K562 (cell line): ENCODE measurements around the gene GEMIN5. TPM values are rescaled to one million over a fixed set of nuclear protein-coding genes. Genes with fewer than 3 reads are reported as not detected.

Experiments
- ATAC-seq: fragments of 200-7000 bp; cut with Tn5 transposase; 3 replicates; pipeline ENCODE4 v1.9.1; 2020; ENCODE audit warnings: moderate library complexity
- BruUV-seq: library from RNA; stranded (reverse); fragments of 400-500 nt; replicated peaks from 2 replicates; lab custom pipeline; 2021; lab: Mats Ljungman, UMichigan
- CTCF ChIA-PET: fragments of 300-600 bp; formaldehyde crosslinking; extraction: SDS; loops from one replicate; lab custom pipeline; 2021; ENCODE audit warnings: low intra/inter-chr PET ratio; lab: Yijun Ruan, JAX
- POLR2A ChIA-PET: fragments of 300-600, 350-650 bp; sonication (Branson Sonifier 250); formaldehyde crosslinking; extraction: SDS; loops from one replicate; lab custom pipeline; 2021; ENCODE audit warnings: antibody characterized with exemption, inconsistent platforms; lab: Yijun Ruan, JAX
- DNase-seq, 4 experiments: peaks; one replicate each; pipeline versions ENCODE4 v3.0.0 to v3.0.0-alpha.2; 2011 to 2018; ENCODE audit warnings: low spot score in 3 of 4, mixed read lengths in 3 of 4; ENCODE audit errors: extremely low read depth in 1 of 4
- FAIRE-seq: peaks from 2 replicates; lab custom pipeline; 2011; peaks lifted over from hg19 to GRCh38; lab: Jason Lieb, UNC
- H2AFZ ChIP-seq: 2 replicates; pipeline ENCODE4 v1.6.0; 2011; ENCODE audit warnings: low read depth, low read length, control low read depth, inconsistent platforms
- H3K27ac ChIP-seq: fragments of 200-600 bp; 3 replicates; pipeline ENCODE4 v1.8.0; 2011; ENCODE audit warnings: low read depth, mild to moderate bottlenecking, control low read depth, inconsistent platforms, low read length, moderate library complexity, mixed read lengths; ENCODE audit errors: extremely low read depth
- H3K27me3 ChIP-seq, 2 experiments: fragments of 300-600 bp in 1 of 2; 2 replicates in 1 of 2; 3 replicates in 1 of 2; pipeline versions ENCODE4 v1.6.0 to v1.8.0; 2011; ENCODE audit warnings: inconsistent platforms in 2 of 2, low read length in 2 of 2, mild to moderate bottlenecking in 1 of 2, mixed read lengths in 1 of 2, moderate library complexity in 1 of 2; ENCODE audit not compliant: control insufficient read depth in 2 of 2, insufficient read depth in 2 of 2
- H3K36me3 ChIP-seq: fragments of 300-600 bp; 3 replicates; pipeline ENCODE4 v1.8.0; 2011; ENCODE audit warnings: mild to moderate bottlenecking, low read length, inconsistent platforms; ENCODE audit not compliant: control insufficient read depth, insufficient read depth
- H3K4me1 ChIP-seq, 2 experiments: fragments of 200-600 bp in 1 of 2; replicated peaks in 1 of 2; 2 replicates in 1 of 2; 3 replicates in 1 of 2; pipeline versions ENCODE4 v1.5.1 to v1.8.0; 2011; ENCODE audit warnings: inconsistent platforms in 2 of 2, low read length in 2 of 2, mild to moderate bottlenecking in 1 of 2, mixed read lengths in 1 of 2, moderate library complexity in 1 of 2; ENCODE audit not compliant: control insufficient read depth in 2 of 2, insufficient read depth in 2 of 2
- H3K4me2 ChIP-seq: 2 replicates; pipeline ENCODE4 v1.6.1; 2011; ENCODE audit warnings: low read length, control low read depth, inconsistent platforms, mixed read lengths; ENCODE audit not compliant: insufficient read depth
- H3K4me3 ChIP-seq: fragments of 200-600 bp; sonication (generic), shearing (Covaris generic); 2 replicates; pipeline ENCODE4 v1.5.1; 2016; ENCODE audit warnings: control low read depth, inconsistent platforms
- H3K79me2 ChIP-seq: fragments of 200-600 bp; 3 replicates; pipeline ENCODE4 v1.8.0; 2011; ENCODE audit warnings: low read length, inconsistent platforms; ENCODE audit not compliant: control insufficient read depth, insufficient read depth
- H3K9ac ChIP-seq, 2 experiments: 2 replicates each; pipeline versions ENCODE4 v1.6.0 to v1.6.1; 2011; ENCODE audit warnings: low read depth in 2 of 2, low read length in 2 of 2, control low read depth in 1 of 2, inconsistent platforms in 1 of 2, mild to moderate bottlenecking in 1 of 2, mixed read lengths in 1 of 2; ENCODE audit not compliant: insufficient read depth in 1 of 2
- H3K9me1 ChIP-seq: one replicate; pipeline ENCODE4 v1.6.0; 2011; ENCODE audit warnings: inconsistent platforms, mild to moderate bottlenecking, low read length, moderate library complexity; ENCODE audit not compliant: control insufficient read depth, insufficient read depth
- H3K9me3 ChIP-seq: replicated peaks from 2 replicates; pipeline ENCODE4 v1.5.1; 2011; ENCODE audit warnings: low read depth, low read length, inconsistent platforms; ENCODE audit not compliant: control insufficient read depth, insufficient read depth
- H4K20me1 ChIP-seq: replicated peaks from 2 replicates; pipeline ENCODE4 v1.6.1; 2011; ENCODE audit warnings: low read length, inconsistent platforms, mixed read lengths; ENCODE audit not compliant: control insufficient read depth, insufficient read depth
- CBFA2T3 ChIP-seq: fragments of 450-650 bp; IDR thresholded peaks from 2 replicates; pipeline ENCODE4 v1.6.1; 2017
- FOXA3 ChIP-seq, 2 experiments: fragments of 450-650 bp in 1 of 2; sonication (generic) in 1 of 2; formaldehyde crosslinking; IDR thresholded peaks in 1 of 2; conservative IDR thresholded peaks in 1 of 2; 2 replicates each; pipeline versions ENCODE4 v1.4.0 to v1.8.0; 2020 to 2022; ENCODE audit warnings: mild to moderate bottlenecking in 2 of 2, missing genetic modification reagents in 1 of 2
- JUND ChIP-seq, 2 experiments: IDR thresholded peaks; 2 replicates in 1 of 2; 3 replicates in 1 of 2; pipeline ENCODE4 v1.6.1; 2011; ENCODE audit warnings: borderline replicate concordance in 2 of 2, low read depth in 2 of 2, low read length in 2 of 2, improper control_type of control experiment in 1 of 2, missing biosample characterization in 1 of 2, missing genetic modification characterization in 1 of 2, missing genetic modification reagents in 1 of 2
- MEIS2 ChIP-seq: fragments of 450-650 bp; IDR thresholded peaks from 2 replicates; pipeline ENCODE4 v1.6.1; 2014; ENCODE audit warnings: mild to moderate bottlenecking; ENCODE audit not compliant: partially characterized antibody
- RCOR1 ChIP-seq, 2 experiments: IDR thresholded peaks; 2 replicates each; pipeline ENCODE4 v1.6.1; 2012; ENCODE audit warnings: low read depth in 2 of 2, low read length in 2 of 2, borderline replicate concordance in 1 of 2, improper control_type of control experiment in 1 of 2
- SOX6 ChIP-seq: fragments of 450-650 bp; IDR thresholded peaks from 2 replicates; pipeline ENCODE4 v1.6.1; 2014; ENCODE audit warnings: mild to moderate bottlenecking
- ZBED1 ChIP-seq: IDR thresholded peaks from 2 replicates; pipeline ENCODE4 v1.6.1; 2014
- ZNF695 ChIP-seq: fragments of 450-650 bp; formaldehyde crosslinking; IDR thresholded peaks from 2 replicates; pipeline ENCODE4 v1.4.0; 2020; ENCODE audit warnings: mild to moderate bottlenecking, moderate library complexity
- in situ Hi-C: fragments of 300-500 bp; cut with MboI; formaldehyde crosslinking; loops from 4 replicates; pipeline ENCODE4 v1.15.0; 2018; ENCODE audit warnings: inconsistent platforms, mixed read lengths
- intact Hi-C: fragments of 100-400 bp; cut with micrococcal nuclease; formaldehyde crosslinking; loops from 2 replicates; pipeline ENCODE4 v1.14.2; 2022
- polyA plus RNA-seq, 8 experiments: library from polyadenylated mRNA; depleted of rRNA in 4 of 8; stranded (reverse) in 5 of 8; unstranded in 3 of 8; fragments of >200 nt; fragmentation: Nextera tagmentation in 2 of 8; fragmentation: Illumina TruSeq in 1 of 8; extraction: Ambion mirVana in 2 of 8; extraction: Trizol in 1 of 8; gene quantifications; 2 replicates each; pipeline versions ENCODE4 v1.2.1 to v1.2.3, GENCODE V29; 2011 to 2014; ENCODE audit warnings: inconsistent platforms in 1 of 8, missing spikeins in 1 of 8
- total RNA-seq, 7 experiments: library from RNA; depleted of rRNA in 6 of 7; stranded (reverse); fragments of >200 nt in 6 of 7; fragmentation: Illumina TruSeq in 2 of 7; extraction: Trizol in 2 of 7; gene quantifications; 2 replicates each; pipeline versions ENCODE4 v1.2.1 to v1.2.3, GENCODE V29; 2011 to 2021; ENCODE audit warnings: low replicate concordance in 1 of 7
- TF ChIP-seq, protein P1 (sequence below), 2 experiments: IDR thresholded peaks in 1 of 2; conservative IDR thresholded peaks in 1 of 2; 2 replicates each; pipeline ENCODE4 v1.6.1; 2016; ENCODE audit warnings: low read depth in 2 of 2, mild to moderate bottlenecking in 1 of 2, missing compliant biosample characterization in 1 of 2, missing genetic modification characterization in 1 of 2, moderate library complexity in 1 of 2

Gene GEMIN5
- total and polyA plus RNA-seq, 9 of the 15 experiments (the other 6 are each of a cell fraction or from before 2014, with no cell fraction given) = 10.3 to 48.2 (median 34.7) TPM

- Histone ChIP-seq H3K4me3 (no peak overlapping the region), H3K36me3 (peaks cover 32% of the 10 kb centered on the region), H3K79me2 (peaks cover 79% of the 10 kb centered on the region), H3K9me3 (no peaks in the 10 kb centered on the region), H3K27me3 (no peaks in the 10 kb centered on the region), H3K4me2 (no peak overlapping the region), H4K20me1 (0 out of 2 replicates have a peak, but pooled peaks cover 6% of the 10 kb centered on the region), H2AFZ (no peak overlapping the region), H3K9ac (no peak overlapping the region), H3K27ac (no peak overlapping the region), H3K4me1 (peaks cover 13 to 33% of the 10 kb centered on the region in 2 experiments; a peak in 3 of 5 replicates), H3K9me1 (no peaks in the 10 kb centered on the region)
- DNase-seq (no peak), FAIRE-seq (peak; percentile 57), ATAC-seq (no peak)
- in situ Hi-C loops = no loop called here
- no peak for TF ChIP-seq ZBED1
- no peak for TF ChIP-seq ZNF695 (CRISPR knock-in tag)
- TF ChIP-seq, protein P1, sequence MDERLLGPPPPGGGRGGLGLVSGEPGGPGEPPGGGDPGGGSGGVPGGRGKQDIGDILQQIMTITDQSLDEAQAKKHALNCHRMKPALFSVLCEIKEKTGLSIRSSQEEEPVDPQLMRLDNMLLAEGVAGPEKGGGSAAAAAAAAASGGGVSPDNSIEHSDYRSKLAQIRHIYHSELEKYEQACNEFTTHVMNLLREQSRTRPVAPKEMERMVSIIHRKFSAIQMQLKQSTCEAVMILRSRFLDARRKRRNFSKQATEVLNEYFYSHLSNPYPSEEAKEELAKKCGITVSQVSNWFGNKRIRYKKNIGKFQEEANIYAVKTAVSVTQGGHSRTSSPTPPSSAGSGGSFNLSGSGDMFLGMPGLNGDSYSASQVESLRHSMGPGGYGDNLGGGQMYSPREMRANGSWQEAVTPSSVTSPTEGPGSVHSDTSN (CRISPR knock-in tag; IDR thresholded peaks at IDR 0.05; ENCODE audit: low read depth) = no peak
- TF ChIP-seq, protein P1 (tag; conservative IDR thresholded peaks at IDR 0.05; ENCODE audit: low read depth) = peak; percentile 65
- peak; percentile 39; the same call in 1 of the 2 replicates for TF ChIP-seq SOX6
- TF ChIP-seq JUND (IDR thresholded peaks at IDR 0.05; ENCODE audit: borderline replicate concordance, low read depth, low read length) = no peak
- TF ChIP-seq JUND (tag; IDR thresholded peaks at IDR 0.05; ENCODE audit: borderline replicate concordance, low read depth, low read length) = 0 out of 3 replicates have a peak, but pooled peaks have one; percentile 32
- TF ChIP-seq FOXA3 (CRISPR knock-in tag; conservative IDR thresholded peaks at IDR 0.05 in 1 of 2, IDR thresholded peaks at IDR 0.05 in 1 of 2) = peak in 1 of 2 experiments; percentile 82; a peak in 2 of 4 replicates
- TF ChIP-seq MEIS2 = peak; percentile 57
- peak in 1 of 2 experiments; percentile 38; a peak in 1 of 4 replicates for TF ChIP-seq RCOR1 (IDR thresholded peaks at IDR 0.05; ENCODE audit: borderline replicate concordance in 1 of 2, low read depth in 2 of 2, low read length in 2 of 2)
- peak; percentile 60; the same call in 1 of the 2 replicates for TF ChIP-seq CBFA2T3
- CTCF ChIA-PET = no interaction called here
- no TSS peak for BruUV-seq
- intact Hi-C loops = loop anchor here (5.0 kb wide), 1 partner anchor 292 kb away; no protein-coding TSS in a partner anchor
- POLR2A ChIA-PET = interaction anchor here (3.3 kb wide), 1 partner anchor 9 kb away, joined by 10 read pairs; no protein-coding TSS in a partner anchor
Measured at GRCh38 chr5:154944716-154945115, 6.7 kb upstream of the GEMIN5 start.
